ENCODE data around the gene PTPDC1.

GRCh38 chr9:94135222-94135621 is 51.0 kb downstream of the PTPDC1 start:
- TF ChIP-seq CTCF (IDR thresholded peaks at IDR 0.05) (no peak), EZH2 (IDR thresholded peaks at IDR 0.05; ENCODE audit: borderline replicate concordance, insufficient read depth, low read depth, low read length, poor library complexity, severe bottlenecking) (no peak)
